ENCODE data around the gene CSTF3. TPM values are rescaled to one million over a fixed set of nuclear protein-coding genes. Genes with fewer than 3 reads are reported as not detected.
"Not testable (repeated sequence)": the region's sequence is repeated elsewhere in the genome, so short reads cannot be mapped to it uniquely, and the experiment has no call there.

Gene CSTF3
- total RNA-seq, 6 donors from 2014 or later = 7.3 to 19.4 (median 16.4) TPM

GRCh38 chr11:33162831-33163230 is 1.6 kb upstream of the CSTF3 start:
- WGBS, 2 donors = 96 to 98% methylated on average over 8 of the region's 8 CpGs
- H3K4me3 ChIP-seq = no peak overlapping the region
- no peaks in the 10 kb centered on the region for H3K27me3 ChIP-seq

GRCh38 chr11:33160587-33160986 is 693 bp downstream of the CSTF3 start:
- TF ChIP-seq POLR2A (IDR thresholded peaks at IDR 0.05) (no peak), EP300 (IDR thresholded peaks at IDR 0.05) (no peak), CTCF (IDR thresholded peaks at IDR 0.05) (no peak), POLR2AphosphoS5 (IDR thresholded peaks at IDR 0.05) (no peak)
- no peak for DNase-seq
- Histone ChIP-seq H3K9me3 (no peaks in the 10 kb centered on the region), H3K36me3 (no peaks in the 10 kb centered on the region), H3K27ac (peak overlapping the region; percentile 82 to 88 (median 85)), H3K4me3 (peak overlapping the region; percentile 67 to 89 (median 79)), H3K27me3 (no peaks in the 10 kb centered on the region), H3K4me1 (peaks cover 13 to 31% (median 26%) of the 10 kb centered on the region in 4 donors)
- 0 to 1% methylated on average over 7 of the region's 7 CpGs for WGBS, 2 donors
- no peak for ATAC-seq (ENCODE audit: low FRiP score in 2 of 2)

More at GRCh38 chr11:33162831-33163230, 1.6 kb upstream of the CSTF3 start:
- no peak overlapping the region for H3K27ac ChIP-seq
- H3K4me1 ChIP-seq = peaks cover 9 to 28% (median 24%) of the 10 kb centered on the region in 4 donors
- no peak for ATAC-seq (ENCODE audit: low FRiP score in 2 of 2)
- H3K9me3 ChIP-seq = no peaks in the 10 kb centered on the region
- no peaks in the 10 kb centered on the region for H3K36me3 ChIP-seq
- TF ChIP-seq POLR2AphosphoS5 (IDR thresholded peaks at IDR 0.05) (no peak), EP300 (IDR thresholded peaks at IDR 0.05) (no peak), CTCF (IDR thresholded peaks at IDR 0.05) (no peak), POLR2A (IDR thresholded peaks at IDR 0.05) (no peak)
- no peak for DNase-seq

- no peak for ATAC-seq (ENCODE audit: low FRiP score in 2 of 2)
- Histone ChIP-seq H3K27me3 (no peaks in the 10 kb centered on the region), H3K4me1 (peaks cover 13 to 32% (median 26%) of the 10 kb centered on the region in 4 donors), H3K9me3 (no peaks in the 10 kb centered on the region), H3K27ac (peak overlapping the region in 1 of 4 donors; percentile 85), H3K4me3 (peak overlapping the region; percentile 67 to 89 (median 79)), H3K36me3 (no peaks in the 10 kb centered on the region)
- no peak for DNase-seq
- TF ChIP-seq EP300 (IDR thresholded peaks at IDR 0.05) (no peak), POLR2AphosphoS5 (IDR thresholded peaks at IDR 0.05) (no peak), POLR2A (IDR thresholded peaks at IDR 0.05) (no peak), CTCF (IDR thresholded peaks at IDR 0.05) (no peak)
- WGBS, 2 donors = 15 to 16% methylated on average over 8 of the region's 8 CpGs
Observed at GRCh38 chr11:33160136-33160535, 1.1 kb downstream of the CSTF3 start.

- peaks cover 13 to 32% (median 26%) of the 10 kb centered on the region in 4 donors for H3K4me1 ChIP-seq
- peak overlapping the region in 2 of 4 donors; percentile 81 to 89 for H3K4me3 ChIP-seq
- DNase-seq; H3K36me3 ChIP-seq; H3K27me3 ChIP-seq; ATAC-seq (ENCODE audit: low FRiP score in 2 of 2); H3K27ac ChIP-seq; H3K9me3 ChIP-seq: not testable (repeated sequence)
- WGBS, 2 donors = 91 to 93% methylated on average over 20 of the region's 20 CpGs
Observed at GRCh38 chr11:33159378-33159867, 1.9 kb downstream of the CSTF3 start.

- ATAC-seq (ENCODE audit: low FRiP score in 2 of 2) (no peak), DNase-seq (no peak)
- Histone ChIP-seq H3K27me3 (no peaks in the 10 kb centered on the region), H3K4me3 (no peak overlapping the region), H3K27ac (no peak overlapping the region), H3K36me3 (no peaks in the 10 kb centered on the region), H3K4me1 (peaks cover 13 to 32% (median 26%) of the 10 kb centered on the region in 4 donors), H3K9me3 (no peaks in the 10 kb centered on the region)
- 74 to 81% methylated on average over 5 of the region's 5 CpGs for WGBS, 2 donors
- no peak for TF ChIP-seq POLR2A (IDR thresholded peaks at IDR 0.05)
- no peak for TF ChIP-seq EP300 (IDR thresholded peaks at IDR 0.05)
- TF ChIP-seq CTCF (IDR thresholded peaks at IDR 0.05) = no peak
- no peak for TF ChIP-seq POLR2AphosphoS5 (IDR thresholded peaks at IDR 0.05)
Observed at GRCh38 chr11:33158596-33159275, 2.5 kb downstream of the CSTF3 start.

All from upper lobe of left lung (tissue), 6 donors.